SK-N-SH treated with all-trans-retinoic acid at 6 μM for 48 hours (cell line): ENCODE measurements around the gene GRM3.

Experiments
- ESRRG ChIP-seq: fragments of 250-450 bp; sonication (Bioruptor Pico); IDR thresholded peaks from 2 replicates; pipeline ENCODE4 v1.6.1; 2021; ENCODE audit warnings: mild to moderate bottlenecking
- SNAI2 ChIP-seq: fragments of 250-450 bp; sonication (Bioruptor Pico); IDR thresholded peaks from 2 replicates; pipeline ENCODE4 v1.5.0; 2020; ENCODE audit warnings: mild to moderate bottlenecking, moderate library complexity
- ZC3H10 ChIP-seq: fragments of 250-450 bp; sonication (Bioruptor Pico); IDR thresholded peaks from 2 replicates; pipeline ENCODE4 v1.5.1; 2021; ENCODE audit warnings: mild to moderate bottlenecking, moderate library complexity
- ZFP3 ChIP-seq: fragments of 250-450 bp; sonication (Bioruptor Pico); IDR thresholded peaks from 2 replicates; pipeline ENCODE4 v1.5.0; 2020; ENCODE audit warnings: mild to moderate bottlenecking, moderate library complexity
- ZFP30 ChIP-seq: fragments of 450-650 bp; formaldehyde crosslinking; IDR thresholded peaks from 2 replicates; pipeline ENCODE4 v1.5.0; 2022; ENCODE audit warnings: mild to moderate bottlenecking, moderate library complexity
- TF ChIP-seq, protein P1 (sequence below): fragments of 250-450 bp; sonication (Bioruptor Pico); IDR thresholded peaks from 2 replicates; pipeline ENCODE4 v1.8.0; 2020; ENCODE audit warnings: mild to moderate bottlenecking, moderate library complexity, borderline replicate concordance

DNA sequence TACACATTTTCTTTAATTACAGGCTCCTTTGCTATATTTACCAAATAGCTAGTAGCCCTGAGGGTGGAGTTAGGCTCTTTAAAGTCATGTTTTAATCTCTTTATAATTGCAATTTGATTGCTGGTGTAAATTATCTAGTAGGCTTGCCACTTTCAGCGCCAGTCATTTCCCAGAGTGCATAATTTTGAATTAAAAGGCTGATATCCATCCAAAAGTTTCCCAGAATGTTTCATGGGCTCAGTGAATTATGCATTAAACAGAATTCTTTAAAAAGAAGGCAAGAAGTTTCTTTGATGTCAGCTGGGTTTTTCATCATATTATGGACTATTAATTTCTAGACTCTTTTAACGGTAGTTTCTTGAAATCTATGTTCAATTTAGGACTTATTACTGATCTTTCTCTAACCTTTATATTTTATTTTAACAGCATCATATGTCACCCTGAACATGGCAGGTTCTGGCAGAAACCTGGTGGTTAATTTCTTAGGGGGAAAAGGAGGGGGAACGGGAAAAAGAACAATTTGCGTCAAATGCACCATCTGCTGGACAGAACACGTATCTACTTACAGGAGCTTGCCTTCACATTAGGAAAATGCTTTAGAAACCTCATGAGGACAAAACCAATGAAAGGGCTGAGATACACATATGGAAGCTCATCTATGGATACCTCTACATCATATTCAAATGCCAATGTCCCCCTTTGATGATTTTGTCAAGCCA is 171.1 kb downstream of the GRM3 start:
- no peak for TF ChIP-seq SNAI2 (CRISPR knock-in tag)
- TF ChIP-seq ZC3H10 (CRISPR knock-in tag), result no peak
- TF ChIP-seq, protein P1, sequence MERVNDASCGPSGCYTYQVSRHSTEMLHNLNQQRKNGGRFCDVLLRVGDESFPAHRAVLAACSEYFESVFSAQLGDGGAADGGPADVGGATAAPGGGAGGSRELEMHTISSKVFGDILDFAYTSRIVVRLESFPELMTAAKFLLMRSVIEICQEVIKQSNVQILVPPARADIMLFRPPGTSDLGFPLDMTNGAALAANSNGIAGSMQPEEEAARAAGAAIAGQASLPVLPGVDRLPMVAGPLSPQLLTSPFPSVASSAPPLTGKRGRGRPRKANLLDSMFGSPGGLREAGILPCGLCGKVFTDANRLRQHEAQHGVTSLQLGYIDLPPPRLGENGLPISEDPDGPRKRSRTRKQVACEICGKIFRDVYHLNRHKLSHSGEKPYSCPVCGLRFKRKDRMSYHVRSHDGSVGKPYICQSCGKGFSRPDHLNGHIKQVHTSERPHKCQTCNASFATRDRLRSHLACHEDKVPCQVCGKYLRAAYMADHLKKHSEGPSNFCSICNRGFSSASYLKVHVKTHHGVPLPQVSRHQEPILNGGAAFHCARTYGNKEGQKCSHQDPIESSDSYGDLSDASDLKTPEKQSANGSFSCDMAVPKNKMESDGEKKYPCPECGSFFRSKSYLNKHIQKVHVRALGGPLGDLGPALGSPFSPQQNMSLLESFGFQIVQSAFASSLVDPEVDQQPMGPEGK, result no peak
- no peak for TF ChIP-seq ZFP3 (CRISPR knock-in tag)
- TF ChIP-seq ESRRG (CRISPR knock-in tag), result no peak
- TF ChIP-seq ZFP30, result no peak
